Islet of Langerhans (tissue), 1 donor: ENCODE measurements around the gene AXIN2.
"Not testable (repeated sequence)": the region's sequence is repeated elsewhere in the genome, so short reads cannot be mapped to it uniquely, and the experiment has no call there.

Experiments used
- FAIRE-seq: peaks from one replicate; lab custom pipeline; 2011; peaks lifted over from hg19 to GRCh38; lab: Jason Lieb, UNC

Gene AXIN2

DNA sequence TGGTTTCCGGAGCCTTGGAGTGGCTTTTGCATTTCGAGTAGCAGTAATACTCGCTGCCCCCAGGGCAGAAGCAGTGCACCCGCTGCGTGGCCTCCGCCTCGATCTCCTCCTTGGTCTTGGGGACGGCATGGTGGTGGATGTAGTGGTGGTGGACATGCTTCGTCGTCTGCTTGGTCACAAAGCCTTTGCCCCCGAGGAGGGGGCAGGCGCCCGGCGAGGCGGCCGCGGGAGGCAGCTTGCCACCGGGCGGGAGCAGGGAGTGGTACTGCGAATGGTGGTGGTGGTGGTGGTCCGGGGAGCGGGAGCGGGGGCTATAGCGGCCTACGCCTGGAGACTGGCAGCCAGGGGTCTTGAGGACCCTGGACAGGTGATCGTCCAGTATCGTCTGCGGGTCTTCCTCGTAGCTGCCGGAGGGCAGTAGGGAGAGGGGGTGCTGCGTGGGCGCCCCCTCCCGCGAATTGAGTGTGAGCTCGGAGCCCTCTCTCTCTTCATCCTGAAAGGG lies 24.1 kb downstream of the AXIN2 start:
- no peak for FAIRE-seq

DNA sequence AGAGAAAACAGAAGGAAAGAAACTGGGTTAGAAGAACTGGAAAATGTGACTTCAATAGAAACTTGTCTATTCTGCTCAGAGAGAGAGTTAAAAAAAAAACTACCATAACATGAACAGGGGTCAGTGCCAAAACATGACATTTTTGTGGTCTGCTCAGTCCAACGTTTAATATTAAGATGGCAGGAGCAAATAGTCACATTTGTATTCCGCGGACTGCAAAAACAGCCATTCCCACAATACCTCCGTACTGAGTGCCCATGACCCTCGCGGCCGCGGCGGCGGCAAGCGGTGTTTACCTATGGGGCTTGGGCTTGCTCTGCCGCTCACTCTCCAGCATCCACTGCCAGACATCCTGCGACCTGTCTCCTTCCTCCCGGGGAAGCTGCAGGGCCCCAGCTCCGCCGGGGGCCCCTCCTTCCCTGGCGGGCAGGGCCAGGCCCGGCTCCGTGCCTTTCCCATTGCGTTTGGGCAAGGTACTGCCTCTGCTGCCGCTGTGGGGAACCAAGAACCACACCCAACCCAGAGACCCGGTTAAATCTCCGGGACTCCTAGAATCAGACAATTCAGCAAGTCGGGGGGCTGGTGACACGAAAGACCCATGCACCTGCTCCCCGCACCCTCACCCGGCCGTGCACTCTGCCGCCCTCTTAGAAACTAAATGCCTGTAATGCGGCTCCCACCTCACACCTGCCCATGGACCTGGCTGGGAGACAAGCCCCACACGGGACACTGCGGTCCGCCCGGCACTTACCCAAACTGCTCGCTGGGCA lies 24.7 kb downstream of the AXIN2 start:
- no peak for FAIRE-seq

DNA sequence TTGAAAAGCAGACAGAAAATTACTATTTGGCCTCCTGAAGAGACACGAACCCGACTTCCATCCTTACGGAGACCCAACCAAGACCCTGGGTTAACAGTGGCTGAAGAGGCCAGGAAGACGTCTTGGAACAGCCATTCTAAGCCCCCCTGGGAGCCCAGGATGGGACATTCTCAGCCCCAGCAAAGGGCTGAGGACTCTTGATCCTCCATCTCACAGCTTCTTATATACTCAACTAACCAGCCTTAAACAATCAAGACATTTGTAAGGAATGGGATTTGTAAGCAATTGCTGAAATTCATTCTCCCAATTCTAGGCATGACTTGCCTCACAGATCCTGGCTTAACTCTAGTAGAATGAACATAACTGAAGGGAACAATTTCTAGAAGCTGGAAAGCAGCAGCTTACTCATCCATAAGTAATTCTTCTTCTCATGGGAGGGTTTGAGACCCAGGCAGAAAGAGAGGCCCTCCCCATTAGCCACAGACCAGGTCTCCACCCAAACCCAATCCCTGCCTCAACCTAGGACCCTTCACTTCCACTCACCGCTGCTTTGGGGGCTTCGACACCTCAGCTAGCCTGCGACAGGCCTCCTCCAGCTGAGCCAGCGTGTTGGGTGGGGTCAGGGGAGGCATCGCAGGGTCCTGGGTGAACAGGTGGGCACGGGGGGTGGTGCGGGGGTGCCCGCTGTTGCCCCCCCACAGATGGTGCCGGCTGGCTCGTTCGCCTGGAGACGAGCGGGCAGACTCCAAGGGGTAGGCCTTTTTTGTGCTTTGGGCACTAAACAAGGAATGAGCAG lies 25.5 kb downstream of the AXIN2 start:
- FAIRE-seq: no peak

DNA sequence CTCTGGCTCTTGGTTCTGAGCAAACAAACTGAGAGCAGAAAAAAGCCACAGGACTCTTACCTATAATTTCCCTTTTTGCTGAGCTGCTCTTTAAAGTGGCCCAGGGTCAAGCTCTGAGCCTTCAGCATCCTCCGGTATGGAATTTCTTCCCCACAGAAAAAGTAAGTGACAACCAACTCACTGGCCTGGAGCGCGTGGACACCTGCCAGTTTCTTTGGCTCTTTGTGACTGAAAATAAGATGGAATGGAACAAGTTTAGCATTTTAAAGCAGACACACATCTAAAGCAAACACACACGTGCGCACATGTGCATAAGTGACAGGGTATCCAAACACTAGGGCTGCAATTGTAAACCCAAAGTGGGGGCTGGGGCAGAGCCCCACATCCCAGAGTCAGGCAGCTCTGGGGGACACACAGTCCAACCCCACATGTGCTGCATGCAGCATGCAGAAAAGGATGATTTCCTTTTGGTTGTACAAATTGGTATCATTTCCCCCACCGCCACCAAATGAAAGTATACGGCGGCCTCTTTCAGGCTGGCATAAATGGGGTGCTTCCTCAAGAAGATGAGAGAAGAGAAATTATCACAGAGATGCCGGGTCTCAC lies 27.5 kb downstream of the AXIN2 start:
- no peak for FAIRE-seq

DNA sequence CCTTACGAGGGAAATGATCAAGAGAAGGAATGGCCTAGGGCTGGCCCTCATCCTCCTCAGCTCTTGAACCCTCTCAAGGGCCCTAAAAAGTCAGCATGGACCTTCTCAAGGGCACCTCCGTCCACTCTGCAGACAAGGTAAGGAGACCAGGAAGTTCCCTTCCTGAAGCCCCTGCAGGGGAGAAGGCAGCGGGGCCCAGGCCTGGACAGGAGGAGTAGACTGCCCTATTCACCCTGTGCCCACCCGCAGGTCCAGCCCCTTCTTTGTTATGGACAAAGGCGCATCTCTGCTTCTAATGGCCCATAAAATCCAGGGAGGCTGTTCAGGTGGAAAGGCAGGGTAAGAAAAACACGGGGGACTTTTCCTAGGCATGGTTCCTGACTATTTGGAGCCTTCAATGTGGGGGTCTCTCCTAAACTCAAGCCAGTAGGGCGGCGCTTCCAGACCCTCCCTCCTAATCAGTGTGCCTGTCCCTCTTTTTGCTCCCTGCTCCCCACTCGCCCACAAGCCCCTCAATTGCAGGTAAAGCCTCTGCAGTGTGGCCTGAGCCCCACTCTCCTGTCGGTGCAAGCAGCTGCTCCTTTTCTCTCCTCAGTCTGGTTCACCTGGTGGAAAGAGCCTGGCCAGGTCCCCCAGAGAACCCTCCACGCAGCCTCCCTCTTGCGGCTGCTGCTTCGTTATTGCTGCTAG lies 28.2 kb downstream of the AXIN2 start:
- no peak for FAIRE-seq

DNA sequence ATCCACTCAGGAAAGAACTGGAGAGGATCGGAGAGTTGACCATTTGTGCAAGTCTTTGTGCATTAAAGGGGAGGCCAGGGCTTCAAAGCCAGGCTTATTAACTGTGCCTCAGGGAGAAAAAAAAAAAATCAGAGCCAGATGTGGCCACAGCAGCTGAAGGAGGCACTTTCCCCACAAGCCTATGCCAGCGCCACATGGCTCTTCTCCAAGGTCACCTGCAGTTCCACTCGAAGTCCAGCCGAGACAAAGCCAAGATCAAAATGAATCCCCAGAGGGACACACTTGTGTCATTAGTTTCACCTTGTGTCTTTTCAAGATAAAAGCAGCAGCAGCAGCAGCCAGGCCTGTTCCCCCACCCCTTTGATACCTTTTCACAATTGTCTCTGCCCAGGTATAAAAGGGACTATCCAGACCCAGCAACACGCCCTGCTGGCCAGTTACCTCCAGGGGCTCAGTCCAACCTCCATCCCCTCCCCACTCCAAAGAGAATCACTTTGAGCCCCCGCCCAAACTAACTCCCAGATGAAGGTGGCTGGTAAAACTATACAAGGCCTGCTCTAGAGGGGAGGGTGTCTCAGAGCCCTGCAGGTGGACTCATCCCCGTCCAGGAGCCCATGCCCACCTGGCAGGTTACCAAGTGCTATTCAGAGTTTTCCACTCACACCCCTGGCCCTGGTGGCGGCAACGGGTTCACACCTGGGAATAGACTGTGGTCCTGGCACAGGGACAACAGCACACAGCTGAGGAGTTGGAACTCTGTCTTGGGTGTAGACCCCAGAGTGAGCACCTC lies 29.2 kb downstream of the AXIN2 start:
- FAIRE-seq: no peak

DNA sequence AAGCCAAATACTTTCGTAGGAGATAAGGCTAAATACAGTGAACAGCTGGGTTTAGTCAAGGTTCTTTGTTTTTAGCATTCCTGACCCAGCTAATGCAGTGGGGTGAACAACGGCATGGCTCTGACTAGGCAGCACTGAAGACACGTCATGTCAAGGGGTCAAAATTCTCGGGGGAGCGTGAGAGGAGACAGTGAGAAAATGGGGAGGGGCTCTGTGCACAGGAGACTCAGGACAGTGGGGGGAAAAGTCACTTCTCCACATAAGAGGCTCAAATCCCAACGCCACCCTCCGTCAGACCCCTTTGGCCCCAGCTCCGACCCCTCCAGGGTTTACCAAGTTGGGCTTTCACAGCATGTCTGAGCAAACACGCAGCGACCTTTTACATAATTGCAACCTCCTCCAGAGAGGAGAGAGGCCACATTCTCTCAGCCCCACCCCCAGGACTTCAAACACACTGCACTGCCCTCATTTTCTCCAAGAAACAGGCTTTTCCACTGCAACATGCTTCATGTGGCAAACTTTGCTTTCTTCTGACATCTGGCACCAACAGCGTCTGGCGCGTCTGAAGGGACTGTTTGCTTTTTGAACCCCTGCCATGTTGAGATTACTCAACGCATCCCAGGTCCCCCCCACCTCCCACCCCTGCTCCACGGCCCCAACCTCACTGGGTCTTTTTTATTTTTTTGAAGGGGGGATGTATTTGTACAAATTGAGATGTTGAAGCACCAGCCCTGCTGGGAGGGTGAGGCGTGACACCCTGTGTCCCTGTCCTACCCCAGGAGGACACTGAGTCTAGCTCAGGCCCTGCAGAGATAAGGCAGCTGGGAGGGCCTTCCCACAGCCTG lies 30.0 kb downstream of the AXIN2 start:
- no peak for FAIRE-seq

DNA sequence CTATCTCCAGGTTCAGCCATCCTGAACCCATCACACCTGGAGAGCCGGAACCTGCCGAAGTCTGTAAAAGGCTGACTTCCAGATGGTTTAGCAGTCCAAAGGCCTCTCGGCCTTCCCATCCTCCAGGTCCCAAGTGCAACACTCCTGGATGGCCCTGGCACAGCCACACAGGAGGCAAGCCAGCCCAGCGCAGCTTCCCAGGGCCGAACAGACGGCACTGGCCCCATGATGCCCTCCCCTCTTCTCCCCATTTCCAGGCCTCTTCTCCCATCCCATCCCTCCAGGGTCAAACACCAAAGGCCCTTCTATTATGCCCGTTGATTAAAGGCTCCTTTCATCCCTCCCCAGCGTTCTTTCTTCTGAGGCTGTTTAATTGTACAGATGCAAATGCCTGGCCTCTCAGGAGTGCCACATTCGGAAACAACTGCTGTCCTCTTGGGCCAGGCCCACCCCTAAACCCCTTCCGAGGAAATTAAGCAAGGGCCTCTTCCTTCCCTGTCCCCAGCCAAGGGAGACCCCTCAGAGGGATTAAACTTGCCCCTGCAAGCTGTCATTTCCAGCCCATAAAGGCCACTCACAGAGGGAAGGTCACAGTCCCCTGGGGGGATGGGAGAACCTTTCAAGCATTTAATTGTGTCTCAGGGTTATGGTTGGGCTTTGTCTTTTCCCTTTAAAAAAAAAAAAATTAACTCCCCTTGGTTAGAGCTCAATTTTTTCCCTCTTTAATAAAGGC lies 30.8 kb downstream of the AXIN2 start:
- no peak for FAIRE-seq

DNA sequence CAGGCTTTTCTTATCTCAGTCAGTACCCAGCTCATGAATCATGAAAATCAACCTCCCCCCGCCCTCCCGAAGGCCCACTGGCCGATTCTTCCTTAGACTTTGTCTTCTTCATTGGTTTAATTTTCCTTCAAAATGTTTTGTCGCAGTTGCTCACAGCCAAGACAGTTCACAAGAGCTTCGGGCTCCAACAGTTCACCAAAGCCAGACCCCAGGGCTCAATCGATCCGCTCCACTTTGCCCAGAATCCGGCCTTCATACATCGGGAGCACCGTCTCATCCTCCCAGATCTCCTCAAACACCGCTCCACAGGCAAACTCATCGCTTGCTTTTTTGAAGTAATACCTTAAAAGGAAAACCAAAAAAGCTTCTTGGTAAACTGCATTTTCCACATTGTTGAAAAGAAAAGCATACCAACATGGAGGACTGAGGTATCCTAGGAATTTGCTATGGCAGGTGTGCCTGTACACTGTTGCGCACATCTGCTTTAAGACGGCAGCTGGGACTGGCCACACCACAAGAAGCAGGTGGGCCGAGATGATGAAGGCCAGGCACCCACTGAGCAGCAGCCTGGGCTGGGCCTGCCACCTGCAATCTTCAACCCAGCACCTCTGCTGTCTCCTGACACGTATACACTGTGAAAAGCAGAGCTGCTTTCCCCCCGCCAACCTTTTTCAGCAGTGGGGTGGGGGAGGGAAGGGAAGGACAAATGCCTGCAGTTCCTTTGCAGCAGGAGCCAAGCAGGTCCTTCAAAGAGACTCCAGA lies 31.5 kb downstream of the AXIN2 start:
- no peak for FAIRE-seq

DNA sequence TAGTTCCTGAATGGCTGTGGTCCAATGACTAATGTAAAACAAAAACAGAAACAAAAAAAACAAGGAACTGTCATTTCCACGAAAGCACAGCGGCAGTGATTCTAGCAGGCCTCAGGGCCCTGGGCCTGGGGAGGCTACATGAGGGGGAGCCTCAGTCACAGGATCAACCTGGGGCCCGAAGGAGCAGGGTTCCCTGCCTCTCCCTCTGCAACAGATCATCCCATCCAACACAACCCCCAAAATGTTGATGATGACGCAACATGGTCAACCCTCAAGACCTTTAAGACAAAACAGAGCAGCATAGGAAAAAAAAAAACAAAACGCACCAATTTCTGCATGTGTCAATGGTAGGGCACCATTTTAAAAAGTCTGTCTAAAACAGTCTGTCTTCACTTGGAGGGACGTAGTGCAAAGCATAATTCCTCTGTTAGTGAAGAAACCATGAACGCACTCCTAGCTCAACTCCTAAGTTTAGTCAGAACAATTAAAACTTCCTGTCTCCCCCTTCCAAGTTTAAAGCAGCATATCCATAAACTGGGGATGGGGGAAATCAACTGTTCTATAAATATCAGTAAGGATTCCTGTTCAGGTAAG lies 32.3 kb downstream of the AXIN2 start:
- no peak for FAIRE-seq

DNA sequence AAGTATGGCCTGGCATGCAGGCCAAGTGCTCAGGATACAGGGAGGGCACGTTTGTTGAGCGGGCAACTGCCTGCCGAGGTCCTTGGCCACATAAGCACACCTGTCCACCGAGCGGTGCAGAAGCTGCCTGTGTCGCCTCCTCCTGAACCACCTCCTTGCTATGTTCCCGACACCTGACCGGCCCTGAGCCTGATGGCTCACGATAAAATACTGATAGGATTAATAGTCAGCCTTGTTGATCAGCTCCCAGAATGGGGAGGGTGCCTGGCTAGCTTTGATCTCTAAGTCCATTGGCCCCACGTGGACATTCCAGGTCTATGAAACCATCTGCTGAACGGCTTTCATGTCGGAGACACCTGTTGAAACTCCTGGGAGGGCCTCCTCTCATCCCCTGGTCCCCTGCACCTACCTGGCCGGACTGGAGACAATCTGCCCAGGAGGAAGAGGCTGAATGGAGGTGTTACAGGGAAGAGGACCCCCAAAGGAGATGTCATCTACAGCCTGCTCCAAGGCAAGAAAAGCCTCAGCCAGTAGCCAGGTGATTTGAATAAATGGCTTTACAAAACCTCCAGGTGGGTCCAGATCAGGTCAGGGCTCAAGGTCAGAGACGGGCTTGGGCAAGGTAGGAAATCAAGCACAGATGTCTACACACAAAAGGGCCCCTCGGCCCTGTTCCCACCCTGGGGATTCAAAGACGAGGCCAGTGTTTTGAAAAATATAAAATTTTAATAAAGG lies 33.4 kb downstream of the AXIN2 start:
- no peak for FAIRE-seq

DNA sequence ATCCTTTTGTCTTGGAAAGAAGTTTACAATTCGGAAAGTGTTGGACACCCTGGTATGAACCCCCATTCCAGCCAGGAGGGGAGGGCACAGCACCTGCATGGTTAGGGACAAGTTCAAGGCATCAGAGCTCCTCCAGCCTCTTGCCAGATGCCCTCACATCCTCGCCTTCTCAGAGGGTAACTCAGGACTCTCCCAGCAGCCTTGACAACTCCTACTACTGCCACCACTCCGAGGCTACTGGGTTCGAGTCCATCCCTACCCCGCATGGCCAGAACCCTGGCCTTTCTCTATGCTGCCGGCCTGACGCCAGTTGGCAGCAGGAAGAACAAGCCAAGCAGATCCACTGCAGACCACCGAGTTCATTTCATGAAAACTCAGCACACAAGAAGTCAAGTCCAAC lies 34.1 kb downstream of the AXIN2 start:
- FAIRE-seq: no peak

DNA sequence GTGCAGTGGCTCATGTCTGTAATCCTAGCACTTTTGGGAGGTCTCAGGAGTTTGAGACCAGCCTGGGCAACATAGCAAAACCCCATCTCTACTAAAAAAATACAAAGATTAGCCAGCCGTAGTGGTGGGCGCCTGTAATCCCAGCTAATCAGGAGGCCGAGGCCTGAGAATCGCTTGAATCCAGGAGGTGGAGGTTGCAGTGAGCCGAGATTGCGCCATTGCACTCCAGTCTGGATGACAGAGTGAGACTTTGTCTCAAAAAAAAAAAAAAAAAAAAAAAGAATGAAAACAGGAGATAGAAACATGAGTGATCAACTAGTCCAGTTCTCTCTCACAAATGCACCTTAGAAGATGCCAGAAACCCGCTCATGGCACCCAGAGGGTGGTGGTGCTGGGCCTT lies 34.6 kb downstream of the AXIN2 start:
- FAIRE-seq: not testable (repeated sequence)

DNA sequence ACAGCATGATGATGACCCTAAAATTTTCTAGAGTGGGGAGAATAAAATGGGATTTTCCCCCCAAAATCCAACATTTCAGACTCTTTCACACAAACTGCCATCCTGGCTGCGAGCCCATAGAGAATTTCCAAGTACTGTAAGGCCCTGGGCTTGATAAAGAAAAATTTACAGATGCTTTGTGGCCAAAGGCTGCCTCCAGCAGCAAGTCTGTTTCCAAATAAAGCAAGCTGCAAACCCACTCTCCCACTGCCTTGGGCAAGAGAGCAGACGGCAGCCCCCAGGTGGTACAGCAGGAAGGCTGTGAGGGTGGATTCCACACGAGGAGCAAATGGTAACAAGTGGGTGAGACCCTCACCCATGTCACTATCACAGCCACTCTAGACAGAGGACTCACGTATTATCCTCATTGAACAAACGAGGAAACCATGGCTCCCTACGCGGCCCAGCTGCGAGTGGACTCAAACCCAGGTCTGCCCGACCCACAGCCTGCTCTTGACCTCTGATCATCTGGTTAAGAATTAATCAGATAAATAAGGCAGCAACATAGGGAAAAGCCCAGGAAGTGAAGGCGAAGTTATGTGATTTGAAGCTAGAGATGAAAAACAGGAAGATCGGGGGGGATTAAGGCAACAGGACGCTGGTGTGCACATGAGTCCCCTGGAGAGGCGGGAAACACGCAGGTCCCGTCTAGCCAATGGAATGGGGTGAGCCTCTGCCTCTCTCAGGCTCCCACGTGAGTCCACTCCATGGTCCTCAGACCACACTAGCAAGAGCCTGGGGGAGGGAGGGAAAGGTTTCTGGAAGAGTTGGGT lies 37.4 kb downstream of the AXIN2 start:
- no peak for FAIRE-seq

DNA sequence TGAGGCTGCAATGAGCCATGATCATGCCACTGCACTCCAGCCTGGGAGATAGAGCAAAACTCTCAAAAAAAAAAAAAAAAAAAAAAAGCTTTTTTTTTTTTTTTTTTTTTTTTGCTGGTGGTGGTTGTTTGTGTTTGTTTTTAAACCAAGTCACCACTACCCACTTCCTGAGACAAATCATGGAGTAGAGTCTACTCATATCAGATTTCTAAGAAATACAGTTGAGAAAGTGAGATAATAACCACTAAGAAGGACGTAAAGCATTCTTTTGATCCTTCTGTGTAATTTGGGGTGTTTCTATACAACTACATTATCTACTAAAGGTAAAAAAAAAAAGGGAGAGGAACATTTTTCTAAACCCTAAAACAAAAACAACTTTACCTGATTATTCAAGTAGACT lies 38.0 kb downstream of the AXIN2 start:
- FAIRE-seq: no peak

DNA sequence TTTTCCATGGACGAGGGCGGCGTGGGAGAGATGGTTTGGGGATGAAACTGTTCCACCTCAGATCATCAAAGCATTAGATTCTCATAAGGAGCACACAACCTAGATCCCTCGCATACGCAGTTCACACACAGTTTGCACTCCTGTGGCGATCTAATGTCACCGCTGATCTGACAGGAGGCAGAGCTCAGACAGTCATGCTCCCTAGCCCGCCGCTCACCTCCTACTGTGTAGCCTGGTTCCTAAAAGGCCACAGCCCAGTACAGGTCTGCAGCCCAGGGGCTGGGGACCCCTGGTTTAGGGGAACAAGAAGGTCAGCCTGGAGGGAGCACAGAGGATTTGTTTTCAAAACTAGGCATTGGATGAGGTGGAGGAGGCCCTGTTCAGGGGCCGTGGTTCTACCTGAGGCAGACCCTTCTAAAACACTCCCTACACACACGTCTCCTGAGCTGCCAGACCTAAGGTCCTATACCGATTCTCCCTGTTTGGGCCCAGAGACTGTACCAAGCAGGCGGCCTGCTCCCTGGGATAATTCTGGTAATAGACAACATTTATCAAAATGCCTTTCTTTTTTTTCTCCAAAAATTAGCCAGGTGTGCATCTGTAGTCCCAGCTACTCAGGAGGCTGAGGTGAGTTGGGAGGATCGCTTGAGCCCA lies 38.6 kb downstream of the AXIN2 start:
- no peak for FAIRE-seq

DNA sequence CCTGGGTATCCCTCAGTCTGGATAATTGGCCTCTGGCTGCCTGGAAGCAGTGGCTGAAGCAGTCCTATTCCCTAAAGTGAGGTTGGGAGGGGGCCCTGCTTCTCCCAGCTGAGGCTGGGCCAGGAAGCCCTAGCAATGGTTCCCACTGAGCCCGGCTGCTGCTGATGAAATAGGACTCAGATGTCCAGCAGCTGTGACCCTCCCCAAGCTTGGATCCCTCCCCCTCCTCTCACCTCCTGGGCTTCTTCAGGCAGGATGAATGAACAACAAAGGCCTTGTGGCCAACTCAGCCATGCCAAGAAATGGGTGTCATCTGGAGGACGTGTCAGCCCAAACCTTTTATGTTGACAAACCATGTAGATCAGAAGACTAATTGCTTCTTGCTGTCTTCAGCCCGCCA lies 42.0 kb downstream of the AXIN2 start:
- FAIRE-seq: no peak
